ENCODE data around the gene TRIM4. TPM values are rescaled to one million over a fixed set of nuclear protein-coding genes. Genes with fewer than 3 reads are reported as not detected.
"Not testable (repeated sequence)": the region's sequence is repeated elsewhere in the genome, so short reads cannot be mapped to it uniquely, and the experiment has no call there.

Gene TRIM4
- total and polyA plus RNA-seq, 4 donors, result 16.4 to 33.4 (median 22.5) TPM

- ATAC-seq (ENCODE audit: low FRiP score) (no peak), DNase-seq (no peak)
- Histone ChIP-seq H3K36me3 (ENCODE audit: control insufficient read depth in 1 of 2, insufficient read depth in 2 of 2, low read length in 1 of 2) (no peaks in the 10 kb centered on the region), H3K27me3 (ENCODE audit: control insufficient read depth in 1 of 2, insufficient read depth in 2 of 2, low read length in 1 of 2) (no peaks in the 10 kb centered on the region), H3K4me1 (ENCODE audit: control insufficient read depth in 1 of 2, insufficient read depth in 2 of 2, low read length in 2 of 2) (no peaks in the 10 kb centered on the region), H3K27ac (ENCODE audit: low read depth in 1 of 2, low read length in 2 of 2) (no peak within 1 kb of the TSS), H3K4me3 (ENCODE audit: low read length in 2 of 2) (no peak within 1 kb of the TSS), H3K9me3 (ENCODE audit: control insufficient read depth, low read length) (no peaks in the 10 kb centered on the region)
- 78 to 86% methylated on average over 3 of the region's 3 CpGs for WGBS, 2 donors
- intact Hi-C loops (cut with DNase I), result no loop called here
Measured at GRCh38 chr7:99876933-99877332, 42.4 kb downstream of the TRIM4 start, which contains the start of gene OR2AE1. TSS of gene OR2AE1 (minus strand) at chr7:99877033. CDS start at chr7:99877033, 0 bp downstream.

GRCh38 chr7:99876491-99876890 is 42.8 kb downstream of the TRIM4 start:
- H3K27me3 ChIP-seq (ENCODE audit: control insufficient read depth in 1 of 2, insufficient read depth in 2 of 2, low read length in 1 of 2), result no peaks in the 10 kb centered on the region
- 89 to 92% methylated on average over 5 of the region's 5 CpGs for WGBS, 2 donors
- H3K27ac ChIP-seq (ENCODE audit: low read depth in 1 of 2, low read length in 2 of 2), result no peak overlapping the region
- no peak overlapping the region for H3K4me3 ChIP-seq (ENCODE audit: low read length in 2 of 2)
- no peak for ATAC-seq (ENCODE audit: low FRiP score)
- no peak for DNase-seq
- no peaks in the 10 kb centered on the region for H3K4me1 ChIP-seq (ENCODE audit: control insufficient read depth in 1 of 2, insufficient read depth in 2 of 2, low read length in 2 of 2)
- no peaks in the 10 kb centered on the region for H3K36me3 ChIP-seq (ENCODE audit: control insufficient read depth in 1 of 2, insufficient read depth in 2 of 2, low read length in 1 of 2)
- intact Hi-C loops (cut with DNase I), result no loop called here
- H3K9me3 ChIP-seq (ENCODE audit: control insufficient read depth, low read length), result no peaks in the 10 kb centered on the region

GRCh38 chr7:99868246-99868645 is 51.1 kb downstream of the TRIM4 start:
- no peaks in the 10 kb centered on the region for H3K4me1 ChIP-seq (ENCODE audit: control insufficient read depth in 1 of 2, insufficient read depth in 2 of 2, low read length in 2 of 2)
- H3K36me3 ChIP-seq (ENCODE audit: control insufficient read depth in 1 of 2, insufficient read depth in 2 of 2, low read length in 1 of 2), result no peaks in the 10 kb centered on the region
- intact Hi-C loops (cut with DNase I), result no loop called here
- no peaks in the 10 kb centered on the region for H3K9me3 ChIP-seq (ENCODE audit: control insufficient read depth, low read length)
- 86% methylated on average over 1 of the region's 1 CpG for WGBS, 2 donors
- no peaks in the 10 kb centered on the region for H3K27me3 ChIP-seq (ENCODE audit: control insufficient read depth in 1 of 2, insufficient read depth in 2 of 2, low read length in 1 of 2)
- H3K27ac ChIP-seq (ENCODE audit: low read depth in 1 of 2, low read length in 2 of 2), result no peak overlapping the region
- no peak for ATAC-seq (ENCODE audit: low FRiP score)
- H3K4me3 ChIP-seq (ENCODE audit: low read length in 2 of 2), result no peak overlapping the region
- no peak for DNase-seq

- H3K4me1 ChIP-seq (ENCODE audit: control insufficient read depth in 1 of 2, insufficient read depth in 2 of 2, low read length in 2 of 2); intact Hi-C loops (cut with DNase I); DNase-seq; H3K36me3 ChIP-seq (ENCODE audit: control insufficient read depth in 1 of 2, insufficient read depth in 2 of 2, low read length in 1 of 2); ATAC-seq (ENCODE audit: low FRiP score); H3K27ac ChIP-seq (ENCODE audit: low read depth in 1 of 2, low read length in 2 of 2); H3K27me3 ChIP-seq (ENCODE audit: control insufficient read depth in 1 of 2, insufficient read depth in 2 of 2, low read length in 1 of 2); H3K9me3 ChIP-seq (ENCODE audit: control insufficient read depth, low read length); H3K4me3 ChIP-seq (ENCODE audit: low read length in 2 of 2): not testable (repeated sequence)
- 90 to 95% methylated on average over 2 of the region's 2 CpGs for WGBS, 2 donors
Measured at GRCh38 chr7:99867477-99867876, 51.9 kb downstream of the TRIM4 start.

GRCh38 chr7:99863847-99864440 is 55.4 kb downstream of the TRIM4 start:
- Histone ChIP-seq H3K4me3 (ENCODE audit: low read length in 2 of 2) (no peak overlapping the region), H3K27me3 (ENCODE audit: control insufficient read depth in 1 of 2, insufficient read depth in 2 of 2, low read length in 1 of 2) (no peaks in the 10 kb centered on the region), H3K27ac (ENCODE audit: low read depth in 1 of 2, low read length in 2 of 2) (no peak overlapping the region), H3K4me1 (ENCODE audit: control insufficient read depth in 1 of 2, insufficient read depth in 2 of 2, low read length in 2 of 2) (peaks cover 0 to 1% of the 10 kb centered on the region in 2 donors), H3K36me3 (ENCODE audit: control insufficient read depth in 1 of 2, insufficient read depth in 2 of 2, low read length in 1 of 2) (no peaks in the 10 kb centered on the region), H3K9me3 (ENCODE audit: control insufficient read depth, low read length) (no peaks in the 10 kb centered on the region)
- no peak for ATAC-seq (ENCODE audit: low FRiP score)
- DNase-seq, result no peak
- intact Hi-C loops (cut with DNase I), result no loop called here
- WGBS, 2 donors, result 59 to 61% methylated on average over 2 of the region's 2 CpGs

- peak; percentile 85 to 92 for DNase-seq
- 30 to 31% methylated on average over 15 of the region's 15 CpGs for whole genome bisulfite sequencing, 2 donors
Measured at GRCh38 chr7:99860281-99861127, 58.8 kb downstream of the TRIM4 start.

GRCh38 chr7:99855236-99855635 is 64.1 kb downstream of the TRIM4 start:
- Histone ChIP-seq H3K4me1 (ENCODE audit: control insufficient read depth in 1 of 2, insufficient read depth in 2 of 2, low read length in 2 of 2) (no peaks in the 10 kb centered on the region), H3K9me3 (ENCODE audit: control insufficient read depth, low read length) (no peaks in the 10 kb centered on the region), H3K27me3 (ENCODE audit: control insufficient read depth in 1 of 2, insufficient read depth in 2 of 2, low read length in 1 of 2) (no peaks in the 10 kb centered on the region), H3K36me3 (ENCODE audit: control insufficient read depth in 1 of 2, insufficient read depth in 2 of 2, low read length in 1 of 2) (no peaks in the 10 kb centered on the region), H3K4me3 (ENCODE audit: low read length in 2 of 2) (no peak overlapping the region), H3K27ac (ENCODE audit: low read depth in 1 of 2, low read length in 2 of 2) (no peak overlapping the region)
- intact Hi-C loops (cut with DNase I), result no loop called here
- ATAC-seq (ENCODE audit: low FRiP score), result no peak
- 77 to 86% methylated on average over 1 of the region's 1 CpG for WGBS, 2 donors
- no peak for DNase-seq

More at GRCh38 chr7:99860281-99861127, 58.8 kb downstream of the TRIM4 start:
- H3K4me3 ChIP-seq (ENCODE audit: low read length in 2 of 2), result no peak overlapping the region
- peaks cover 0 to 1% of the 10 kb centered on the region in 2 donors for H3K4me1 ChIP-seq (ENCODE audit: control insufficient read depth in 1 of 2, insufficient read depth in 2 of 2, low read length in 2 of 2)
- intact Hi-C loops (cut with DNase I), result no loop called here
- peak overlapping the region; percentile 91 to 94 for H3K27ac ChIP-seq (ENCODE audit: low read depth in 1 of 2, low read length in 2 of 2)
- ATAC-seq (ENCODE audit: low FRiP score), result peak; percentile 92
- no peaks in the 10 kb centered on the region for H3K9me3 ChIP-seq (ENCODE audit: control insufficient read depth, low read length)
- no peaks in the 10 kb centered on the region for H3K27me3 ChIP-seq (ENCODE audit: control insufficient read depth in 1 of 2, insufficient read depth in 2 of 2, low read length in 1 of 2)
- no peaks in the 10 kb centered on the region for H3K36me3 ChIP-seq (ENCODE audit: control insufficient read depth in 1 of 2, insufficient read depth in 2 of 2, low read length in 1 of 2)

GRCh38 chr7:99848420-99849216 is 70.7 kb downstream of the TRIM4 start:
- intact Hi-C loops (cut with DNase I), result no loop called here
- H3K4me1 ChIP-seq (ENCODE audit: control insufficient read depth in 1 of 2, insufficient read depth in 2 of 2, low read length in 2 of 2), result no peaks in the 10 kb centered on the region
- H3K4me3 ChIP-seq (ENCODE audit: low read length in 2 of 2), result no peak overlapping the region
- H3K36me3 ChIP-seq (ENCODE audit: control insufficient read depth in 1 of 2, insufficient read depth in 2 of 2, low read length in 1 of 2), result no peaks in the 10 kb centered on the region
- no peaks in the 10 kb centered on the region for H3K9me3 ChIP-seq (ENCODE audit: control insufficient read depth, low read length)
- DNase-seq, result no peak
- no peaks in the 10 kb centered on the region for H3K27me3 ChIP-seq (ENCODE audit: control insufficient read depth in 1 of 2, insufficient read depth in 2 of 2, low read length in 1 of 2)
- no peak for ATAC-seq (ENCODE audit: low FRiP score)
- WGBS, 2 donors, result 71 to 76% methylated on average over 6 of the region's 6 CpGs
- no peak overlapping the region for H3K27ac ChIP-seq (ENCODE audit: low read depth in 1 of 2, low read length in 2 of 2)
